A204.1 (cell line): ENCODE data around the gene DDB1.

Experiments used
- FAIRE-seq: peaks from 2 replicates; lab custom pipeline; 2012; peaks lifted over from hg19 to GRCh38; lab: Jason Lieb, UNC

DDB1 gene

GRCh38 chr11:61332797-61333549 is at the start of gene DDB1, which contains the start of gene TKFC:
DDB1 (minus strand) TSS chr11:61333105; CDS start chr11:61332968, 137 bp downstream.
TKFC (plus strand) TSS chr11:61333228; CDS start chr11:61334729, 1,501 bp downstream.
- no peak for FAIRE-seq

GRCh38 chr11:61380884-61381283 is 48.0 kb upstream of the DDB1 start:
- no peak for FAIRE-seq

GRCh38 chr11:61378713-61379313 is 45.9 kb upstream of the DDB1 start:
- FAIRE-seq, result no peak

- FAIRE-seq, result no peak
These were observed 44.7 kb upstream of the DDB1 start for GRCh38 chr11:61377461-61378160.

GRCh38 chr11:61375761-61376108 is 42.8 kb upstream of the DDB1 start:
- FAIRE-seq, result no peak

- FAIRE-seq, result no peak
These were observed 39.9 kb upstream of the DDB1 start for GRCh38 chr11:61372659-61373420.

DNA sequence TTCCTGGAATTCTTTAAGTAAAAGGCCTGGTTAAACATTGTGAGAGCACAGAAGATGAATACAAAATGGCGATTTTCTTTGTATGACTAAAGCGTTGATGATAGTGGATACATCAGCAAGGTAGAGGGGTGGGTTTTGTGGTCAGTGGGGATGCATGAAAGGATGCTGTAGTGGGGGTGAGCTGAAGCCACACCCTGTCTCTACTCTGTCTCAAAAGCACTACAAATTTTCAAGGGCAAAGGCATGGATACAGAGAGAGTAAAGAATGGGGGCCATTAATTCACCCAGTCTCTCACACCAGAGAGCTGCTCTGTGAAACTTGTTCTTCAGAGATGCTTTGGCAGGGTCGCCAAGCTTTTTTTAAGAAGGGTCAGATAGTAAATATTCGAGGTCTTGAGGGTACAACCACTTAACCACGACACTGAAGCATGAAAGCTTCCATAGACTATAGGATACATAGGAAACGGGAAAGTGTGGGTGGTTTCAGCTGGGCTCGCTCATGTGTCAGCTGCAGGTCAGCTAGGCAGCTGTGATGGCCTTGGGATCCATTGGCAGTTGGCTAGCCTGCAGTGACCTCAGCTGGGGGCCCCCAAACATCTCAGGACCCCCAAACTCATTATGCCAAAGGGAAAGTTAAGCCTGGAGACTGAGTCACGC is 37.6 kb upstream of the DDB1 start:
- FAIRE-seq, result no peak

GRCh38 chr11:61369372-61370348 is 36.8 kb upstream of the DDB1 start:
- FAIRE-seq, result no peak

DNA sequence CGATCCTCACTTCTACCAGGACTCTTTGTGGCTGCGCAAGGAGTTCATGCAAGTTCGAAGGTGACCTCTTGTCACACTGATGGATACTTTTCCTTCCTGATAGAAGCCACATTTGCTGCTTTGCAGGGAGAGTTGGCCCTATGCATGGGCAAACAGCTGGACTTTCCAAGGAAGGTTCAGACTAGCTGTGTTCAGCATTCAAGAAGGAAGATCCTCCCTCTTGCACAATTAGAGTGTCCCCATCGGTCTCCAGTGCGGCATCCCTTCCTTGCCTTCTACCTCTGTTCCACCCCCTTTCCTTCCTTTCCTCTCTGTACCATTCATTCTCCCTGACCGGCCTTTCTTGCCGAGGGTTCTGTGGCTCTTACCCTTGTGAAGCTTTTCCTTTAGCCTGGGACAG is 35.7 kb upstream of the DDB1 start:
- FAIRE-seq, result no peak

DNA sequence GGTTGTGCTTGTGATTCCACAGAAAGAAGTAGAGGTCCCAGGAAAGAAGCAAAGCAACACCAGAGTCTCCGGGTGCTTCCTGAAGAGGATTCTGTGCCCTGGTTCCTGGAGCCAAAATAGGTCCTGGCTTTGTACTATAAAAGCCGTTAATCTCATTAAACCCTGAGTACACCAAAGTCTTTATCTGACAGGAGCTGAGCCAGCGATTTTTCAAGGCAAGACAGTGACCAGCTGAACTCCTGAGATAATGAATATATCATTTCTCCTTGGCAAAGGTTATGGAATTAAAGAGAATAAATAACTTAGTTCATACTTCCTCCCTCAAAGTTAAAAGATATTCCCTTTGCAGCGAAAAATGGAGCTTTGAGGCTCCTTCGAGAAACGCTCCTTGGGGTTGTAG is 34.5 kb upstream of the DDB1 start:
- FAIRE-seq, result no peak

GRCh38 chr11:61364012-61364675 is 31.2 kb upstream of the DDB1 start:
- FAIRE-seq, result no peak

GRCh38 chr11:61362542-61362875 is 29.6 kb upstream of the DDB1 start:
- no peak for FAIRE-seq

- FAIRE-seq, result peak; percentile 72
These were observed 29.0 kb upstream of the DDB1 start, which contains the start of the genes CYB561A3 and TMEM138 for GRCh38 chr11:61361741-61362541. CYB561A3 (minus strand) TSS chr11:61361882; CDS start chr11:61356713, 5,169 bp downstream. TMEM138 (plus strand) TSS chr11:61362374; CDS start chr11:61364391, 2,017 bp downstream.

DNA sequence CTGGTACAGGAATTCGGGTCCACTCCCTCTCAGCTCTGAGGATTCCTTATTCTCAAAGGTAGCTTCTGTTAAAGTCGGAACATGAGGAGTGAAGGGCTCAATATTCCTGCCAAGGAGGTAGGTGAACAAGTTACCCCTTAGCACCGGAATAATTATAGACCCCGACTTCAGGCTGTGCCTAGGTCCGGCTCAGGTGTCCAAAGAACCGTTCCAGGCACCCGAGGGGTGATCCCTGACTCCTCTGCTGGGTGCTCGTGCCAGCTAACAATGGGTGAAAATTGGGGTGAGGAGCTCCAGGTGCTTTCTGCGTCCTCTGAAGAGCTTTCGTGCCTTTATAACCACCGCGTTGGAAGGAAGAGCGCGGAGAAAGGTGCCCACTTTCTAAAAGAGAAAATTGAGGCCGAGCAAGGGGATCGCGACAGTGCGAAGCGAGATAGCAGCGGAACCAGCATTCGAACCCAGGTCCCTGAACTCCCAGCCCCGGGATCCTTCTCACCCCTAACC is 28.4 kb upstream of the DDB1 start:
- FAIRE-seq, result no peak

GRCh38 chr11:61359516-61359915 is 26.6 kb upstream of the DDB1 start:
- no peak for FAIRE-seq

DNA sequence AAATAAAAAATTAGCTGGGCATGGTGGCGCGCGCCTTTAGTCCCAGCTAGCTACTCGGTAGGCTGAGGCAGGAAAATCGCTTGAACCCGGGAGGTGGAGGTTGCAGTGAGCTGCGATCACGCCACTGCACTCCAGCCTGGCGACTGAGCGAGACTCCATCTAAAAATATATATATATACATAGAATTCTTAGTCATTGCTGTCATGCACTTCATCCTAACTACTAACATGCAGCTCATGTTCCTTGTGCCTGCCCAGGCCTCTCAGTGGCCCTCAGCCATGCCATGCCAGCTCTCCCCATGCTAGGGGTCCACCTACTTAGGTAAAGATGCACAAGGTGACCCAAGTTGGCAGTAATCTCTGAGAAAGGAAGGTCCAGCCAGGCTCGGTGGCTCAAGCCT is 25.7 kb upstream of the DDB1 start:
- no peak for FAIRE-seq

DNA sequence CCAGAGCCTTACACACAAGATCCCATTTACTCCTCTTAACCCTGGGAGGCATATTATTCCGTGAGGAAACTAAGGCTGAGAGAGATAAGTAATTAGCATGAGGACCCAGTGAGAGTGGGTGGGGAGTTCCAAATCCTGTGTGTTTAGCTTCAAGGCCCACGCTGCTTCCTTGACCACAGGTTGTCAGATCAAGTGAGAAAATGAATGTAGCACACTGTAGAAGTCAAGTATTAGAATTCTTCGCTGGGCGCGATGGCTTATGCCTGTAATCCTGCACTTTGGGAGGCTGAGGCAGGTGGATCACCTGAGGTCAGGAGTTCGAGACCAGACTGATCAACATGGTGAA is 25.0 kb upstream of the DDB1 start:
- FAIRE-seq, result no peak

DNA sequence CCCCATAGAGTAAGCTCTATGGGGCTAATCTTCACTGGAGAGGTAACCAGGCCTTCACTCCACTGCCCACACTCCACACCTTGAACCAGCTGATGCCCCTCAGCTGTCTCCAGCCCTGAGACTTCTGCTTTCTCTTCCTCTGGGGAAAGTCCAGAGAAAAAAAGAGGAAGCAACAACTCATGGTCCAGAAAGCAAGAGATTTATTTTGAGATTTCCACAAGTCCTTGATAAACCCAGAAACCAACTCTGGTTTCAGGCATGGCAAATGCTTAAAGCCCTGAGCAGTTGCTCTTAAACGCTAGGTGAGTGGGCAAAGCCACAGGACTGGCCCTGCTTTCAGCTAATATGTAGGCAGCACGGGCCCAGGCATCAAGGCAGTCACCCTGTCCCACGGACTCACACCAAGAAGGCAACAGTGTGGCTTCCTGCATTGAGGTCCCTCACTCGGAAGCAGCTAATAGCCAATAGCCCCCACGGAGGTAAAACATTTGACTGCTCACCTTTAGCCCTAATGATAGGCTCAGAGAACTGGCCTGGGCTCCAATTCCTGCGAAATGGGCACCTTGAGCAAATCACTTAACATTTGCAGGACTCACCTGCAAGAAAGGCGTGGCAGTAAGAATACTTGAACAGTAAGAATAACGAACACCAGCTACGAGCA is 24.5 kb upstream of the DDB1 start:
- FAIRE-seq, result no peak

DNA sequence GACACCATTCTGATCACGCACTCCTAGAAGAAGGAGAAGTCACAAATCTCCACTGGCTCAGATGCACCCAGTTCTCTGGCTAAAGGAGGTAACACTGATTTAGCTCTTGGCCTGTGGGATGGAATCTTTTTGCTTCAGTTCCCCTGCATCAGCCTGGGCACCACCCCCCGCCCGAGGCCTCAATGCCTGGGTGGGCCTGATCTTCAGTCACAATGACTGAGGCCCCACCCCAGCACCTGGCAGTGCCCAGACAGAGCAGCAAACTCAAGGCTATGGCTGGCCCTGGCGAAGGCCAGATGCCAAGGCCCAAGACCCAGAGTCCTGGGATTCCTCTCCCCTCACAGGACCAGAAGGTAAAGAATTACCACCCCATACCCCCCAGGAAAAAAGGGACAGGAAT is 23.8 kb upstream of the DDB1 start:
- no peak for FAIRE-seq
